ENCODE measurements around the gene EVL.

EVL gene

DNA sequence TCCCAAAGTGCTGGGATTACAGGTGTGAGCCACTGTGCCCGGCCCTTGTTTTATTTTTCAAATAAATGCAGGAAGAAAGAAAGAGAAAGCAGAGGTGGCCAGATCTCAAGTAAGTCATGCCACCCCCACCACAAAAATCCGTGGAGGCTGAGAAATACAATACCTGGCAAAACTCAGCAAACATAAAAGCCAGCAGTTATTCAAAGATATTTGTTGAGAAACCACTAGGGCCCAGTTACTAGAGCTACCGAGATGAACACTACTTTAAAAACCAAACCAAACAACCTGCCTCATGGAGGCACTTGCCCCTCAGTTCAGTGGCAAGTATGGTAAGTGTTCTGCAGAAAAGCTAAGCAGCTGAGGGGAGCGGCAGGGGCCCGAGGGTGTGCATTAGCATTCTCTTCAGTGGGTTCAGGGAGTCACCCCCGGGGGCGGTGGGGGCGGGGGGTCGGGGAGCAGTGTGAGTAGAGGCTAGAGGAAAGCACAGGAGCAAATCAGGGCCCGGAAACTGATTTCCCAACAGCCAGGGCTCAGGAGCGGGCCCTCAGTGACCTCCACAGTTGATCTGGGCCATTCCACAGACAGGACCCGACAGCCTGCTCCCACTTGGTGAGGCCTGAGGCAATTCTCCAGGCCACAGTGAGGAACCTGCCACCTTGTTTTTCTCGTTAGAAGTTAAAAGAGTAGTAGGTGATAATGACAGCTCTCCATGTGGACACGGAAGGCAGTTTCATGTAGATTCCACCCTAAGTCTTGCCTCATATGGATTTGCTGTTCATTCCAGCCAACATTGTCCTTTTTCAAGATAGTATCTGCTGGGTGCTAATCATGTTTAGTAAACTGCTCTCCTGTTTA, 8.6 kb downstream of the EVL start:
- no peaks in the 10 kb centered on the region for H3K27me3 ChIP-seq
- no peak overlapping the region for H3K4me3 ChIP-seq
- peaks cover 0 to 13% (median 0%) of the 10 kb centered on the region in 4 donors for H3K4me1 ChIP-seq
- no peaks in the 10 kb centered on the region for H3K36me3 ChIP-seq
- H3K9me3 ChIP-seq: no peaks in the 10 kb centered on the region
- DNase-seq: no peak
- no peak overlapping the region for H3K27ac ChIP-seq
- TF ChIP-seq, protein P1, sequence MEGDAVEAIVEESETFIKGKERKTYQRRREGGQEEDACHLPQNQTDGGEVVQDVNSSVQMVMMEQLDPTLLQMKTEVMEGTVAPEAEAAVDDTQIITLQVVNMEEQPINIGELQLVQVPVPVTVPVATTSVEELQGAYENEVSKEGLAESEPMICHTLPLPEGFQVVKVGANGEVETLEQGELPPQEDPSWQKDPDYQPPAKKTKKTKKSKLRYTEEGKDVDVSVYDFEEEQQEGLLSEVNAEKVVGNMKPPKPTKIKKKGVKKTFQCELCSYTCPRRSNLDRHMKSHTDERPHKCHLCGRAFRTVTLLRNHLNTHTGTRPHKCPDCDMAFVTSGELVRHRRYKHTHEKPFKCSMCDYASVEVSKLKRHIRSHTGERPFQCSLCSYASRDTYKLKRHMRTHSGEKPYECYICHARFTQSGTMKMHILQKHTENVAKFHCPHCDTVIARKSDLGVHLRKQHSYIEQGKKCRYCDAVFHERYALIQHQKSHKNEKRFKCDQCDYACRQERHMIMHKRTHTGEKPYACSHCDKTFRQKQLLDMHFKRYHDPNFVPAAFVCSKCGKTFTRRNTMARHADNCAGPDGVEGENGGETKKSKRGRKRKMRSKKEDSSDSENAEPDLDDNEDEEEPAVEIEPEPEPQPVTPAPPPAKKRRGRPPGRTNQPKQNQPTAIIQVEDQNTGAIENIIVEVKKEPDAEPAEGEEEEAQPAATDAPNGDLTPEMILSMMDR (IDR thresholded peaks at IDR 0.05): no peak
- intact Hi-C loops (cut with DNase I; ENCODE audit: low total_unique reads): no loop called here

DNA sequence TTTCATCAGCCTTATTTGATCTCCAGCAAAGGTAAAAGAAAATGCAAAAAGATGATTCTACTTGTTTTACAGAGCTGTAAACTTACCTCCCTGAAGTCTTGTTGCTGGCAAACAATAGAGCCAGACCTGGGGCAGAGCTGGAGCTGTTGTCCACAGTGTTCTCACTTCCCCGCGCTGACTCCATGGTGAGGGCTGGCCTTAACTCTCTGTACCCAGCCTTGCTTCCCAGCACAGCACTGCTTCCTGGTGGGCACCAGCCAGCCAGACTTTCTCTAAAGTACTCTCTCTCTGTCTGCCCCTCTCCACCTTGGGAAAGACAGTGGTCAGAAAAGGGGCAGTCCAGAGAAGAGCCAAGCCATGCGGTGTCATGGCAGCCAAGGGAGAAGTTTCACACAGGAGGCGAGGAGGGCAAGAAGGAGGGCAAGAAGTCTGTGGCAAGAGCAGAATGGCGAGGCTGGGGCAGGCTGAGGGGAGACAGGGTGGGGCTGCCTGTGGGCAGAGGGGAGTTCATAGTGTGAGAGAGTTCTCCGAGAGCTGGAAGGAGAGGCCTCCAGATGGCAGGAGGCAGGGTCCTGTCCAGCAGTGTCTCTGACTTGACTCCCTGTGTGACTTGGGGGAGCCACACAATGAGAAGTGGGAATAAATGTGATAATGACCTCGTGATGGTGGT, 9.3 kb downstream of the EVL start:
- H3K9me3 ChIP-seq: no peaks in the 10 kb centered on the region
- intact Hi-C loops (cut with DNase I; ENCODE audit: low total_unique reads): no loop called here
- no peak for DNase-seq
- no peak overlapping the region for H3K27ac ChIP-seq
- H3K36me3 ChIP-seq: no peaks in the 10 kb centered on the region
- H3K4me3 ChIP-seq: no peak overlapping the region
- H3K27me3 ChIP-seq: no peaks in the 10 kb centered on the region
- TF ChIP-seq, protein P1 (IDR thresholded peaks at IDR 0.05): no peak
- H3K4me1 ChIP-seq: peaks cover 0 to 21% (median 3%) of the 10 kb centered on the region in 4 donors

DNA sequence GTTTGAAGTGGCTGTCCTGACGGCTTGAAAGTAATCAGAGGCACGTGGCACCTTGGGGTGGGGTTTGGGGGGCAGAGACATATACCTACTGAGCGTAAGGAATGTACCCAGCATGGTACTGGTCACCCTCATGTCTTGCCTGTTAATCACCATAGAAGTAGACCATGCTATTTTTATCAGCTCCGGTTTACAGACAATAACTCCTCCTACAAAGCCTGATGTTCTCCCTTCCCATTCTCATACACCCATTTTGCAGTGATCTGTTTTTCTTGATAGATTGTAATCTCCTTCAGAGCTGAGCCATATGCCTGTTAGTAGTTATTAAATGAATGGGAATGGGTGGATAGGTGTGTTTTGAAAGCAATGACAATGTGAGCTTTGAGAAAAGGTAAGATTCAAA, 10.5 kb downstream of the EVL start:
- Histone ChIP-seq H3K9me3 (no peaks in the 10 kb centered on the region), H3K27me3 (no peaks in the 10 kb centered on the region), H3K36me3 (no peaks in the 10 kb centered on the region), H3K27ac (no peak overlapping the region), H3K4me1 (peaks cover 0 to 24% (median 4%) of the 10 kb centered on the region in 4 donors), H3K4me3 (no peak overlapping the region)
- intact Hi-C loops (cut with DNase I; ENCODE audit: low total_unique reads): no loop called here
- TF ChIP-seq, protein P1 (IDR thresholded peaks at IDR 0.05): no peak
- DNase-seq: no peak

DNA sequence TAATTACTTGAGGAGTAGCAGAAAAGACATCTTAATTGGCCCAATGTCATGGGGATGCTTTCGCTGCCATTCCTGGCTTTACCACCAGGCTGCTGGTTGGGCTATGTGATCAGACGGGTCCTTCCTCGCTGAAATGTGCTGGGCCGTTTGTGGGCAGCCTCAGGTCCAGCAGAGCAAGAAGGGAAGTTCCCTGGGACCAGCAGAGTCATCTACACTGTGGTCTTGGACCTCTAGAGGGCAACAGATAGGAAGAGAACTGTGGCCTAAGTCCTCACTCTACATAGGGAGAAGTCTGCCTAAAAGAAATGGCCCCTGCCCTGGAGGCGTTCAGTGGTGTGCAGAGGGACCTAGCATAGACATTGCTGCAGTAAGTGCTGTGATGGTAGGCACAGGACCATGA, 10.9 kb downstream of the EVL start:
- Histone ChIP-seq H3K4me1 (peaks cover 0 to 24% (median 4%) of the 10 kb centered on the region in 4 donors), H3K27ac (no peak overlapping the region), H3K4me3 (no peak overlapping the region), H3K9me3 (no peaks in the 10 kb centered on the region), H3K27me3 (no peaks in the 10 kb centered on the region), H3K36me3 (no peaks in the 10 kb centered on the region)
- TF ChIP-seq, protein P1 (IDR thresholded peaks at IDR 0.05): no peak
- DNase-seq: peak in 1 of 2 donors; percentile 44
- intact Hi-C loops (cut with DNase I; ENCODE audit: low total_unique reads): no loop called here

DNA sequence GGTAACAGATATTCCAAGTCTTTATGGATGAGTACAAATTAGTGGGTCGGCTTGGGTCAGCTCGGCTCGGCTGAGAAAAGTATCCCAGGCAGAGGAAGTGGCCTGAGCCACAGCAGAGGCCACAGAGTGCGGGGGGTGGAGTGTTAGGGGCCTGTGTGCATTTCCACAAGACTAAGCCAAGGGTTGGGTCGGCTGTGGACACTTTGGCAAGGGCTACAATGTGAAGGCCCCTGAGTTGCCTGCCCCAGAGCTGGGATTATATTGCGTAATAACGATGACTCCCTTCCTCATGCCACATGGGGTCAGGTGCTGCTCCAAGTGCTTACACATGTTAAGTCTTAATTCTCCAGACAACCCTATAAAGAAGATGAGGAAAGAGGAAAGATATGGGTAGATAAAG, 11.4 kb downstream of the EVL start:
- H3K36me3 ChIP-seq: no peaks in the 10 kb centered on the region
- no peaks in the 10 kb centered on the region for H3K27me3 ChIP-seq
- TF ChIP-seq, protein P1 (IDR thresholded peaks at IDR 0.05): no peak
- no peak overlapping the region for H3K27ac ChIP-seq
- peak; percentile 71 to 80 for DNase-seq
- no peak overlapping the region for H3K4me3 ChIP-seq
- H3K4me1 ChIP-seq: peaks cover 0 to 24% (median 4%) of the 10 kb centered on the region in 4 donors
- intact Hi-C loops (cut with DNase I; ENCODE audit: low total_unique reads): no loop called here
- no peaks in the 10 kb centered on the region for H3K9me3 ChIP-seq

All from tibial artery (tissue), 4 donors.